ENCODE measurements around the gene ZBTB46. TPM values are rescaled to one million over a fixed set of nuclear protein-coding genes. Genes with fewer than 3 reads are reported as not detected.
A peak's percentile ranks its signal among the peaks of the same experiment; 100 is the strongest.

The ZBTB46 gene
- polyA plus RNA-seq, 3 donors = 0.07 to 2.3 (median 0.37) TPM

- peaks cover 49 to 68% of the 10 kb centered on the region in 2 donors for H3K36me3 Mint-ChIP-seq
- H3K4me3 Mint-ChIP-seq = peak within 1 kb of the TSS; percentile 82 to 88
- peaks cover 23 to 30% of the 10 kb centered on the region in 2 donors for H3K4me1 ChIP-seq (ENCODE audit: control insufficient read depth in 1 of 2, insufficient read depth in 2 of 2, low read length in 2 of 2)
- H3K9me3 ChIP-seq (replicated peaks in 1 of 2; ENCODE audit: control insufficient read depth in 1 of 2, insufficient read depth in 1 of 2, low read length in 2 of 2) = no peaks in the 10 kb centered on the region
- peaks cover 0 to 6% (median 0%) of the 10 kb centered on the region in 7 donors for H3K9me3 Mint-ChIP-seq
- peaks cover 34% of the 10 kb centered on the region for H3K4me1 Mint-ChIP-seq
- H3K27ac ChIP-seq (ENCODE audit: low read depth in 1 of 2, low read length in 2 of 2) = peak within 1 kb of the TSS; percentile 41 to 81
- H3K4me3 ChIP-seq (replicated peaks in 1 of 3; ENCODE audit: low read depth in 2 of 3, low read length in 3 of 3) = peak within 1 kb of the TSS; percentile 35 to 86 (median 71)
- peak within 1 kb of the TSS; percentile 82 for H2AFZ ChIP-seq (ENCODE audit: insufficient read depth, low read depth, low read length, poor library complexity, severe bottlenecking)
- no peak for TF ChIP-seq CTCF (IDR thresholded peaks at IDR 0.05)
- H3K4me2 ChIP-seq (replicated peaks; ENCODE audit: extremely low read depth, low read length, poor library complexity, severe bottlenecking) = peak within 1 kb of the TSS; percentile 97
- peak within 1 kb of the TSS; percentile 85 for H3K9ac ChIP-seq (ENCODE audit: insufficient read depth, low read length, poor library complexity, severe bottlenecking)
- peaks cover 60% of the 10 kb centered on the region for H4K20me1 ChIP-seq (ENCODE audit: insufficient read depth, low read length)
- H3K27me3 Mint-ChIP-seq (ENCODE audit: low read depth in 3 of 3) = peaks cover 0 to 3% (median 0%) of the 10 kb centered on the region in 3 donors
- peak; percentile 83 to 87 (median 86) for DNase-seq
- intact Hi-C loops (cut with micrococcal nuclease) = loop anchor here (2.0 to 5.0 kb wide), 5 partner anchors 21 to 250 kb away; partner anchors contain the start of genes RTEL1 (in 2 of the 2) and UCKL1 (in 1 of the 2)
- peaks cover 72% of the 10 kb centered on the region for H3K79me2 ChIP-seq (ENCODE audit: insufficient read depth, low read length)
- WGBS (ENCODE audit: insufficient coverage) = under 1% methylated on average over 98 of the region's 98 CpGs
- peaks cover 51 to 56% of the 10 kb centered on the region in 2 donors for H3K36me3 ChIP-seq (replicated peaks in 1 of 2; ENCODE audit: control insufficient read depth in 1 of 2, insufficient read depth in 2 of 2, low read length in 2 of 2)
- no peaks in the 10 kb centered on the region for H3K27me3 ChIP-seq (ENCODE audit: control insufficient read depth in 2 of 2, insufficient read depth in 2 of 2, low read length in 2 of 2)
- peak within 1 kb of the TSS; percentile 71 to 89 (median 82) for H3K27ac Mint-ChIP-seq
These were observed 123.3 kb downstream of the ZBTB46 start, which contains the start of the genes ARFRP1 and ZGPAT for GRCh38 chr20:63707558-63708300. Gene ARFRP1 (minus strand): TSS chr20:63707976. CDS start chr20:63707091, 885 bp downstream. Gene ZGPAT (plus strand): TSS chr20:63708039. CDS start chr20:63708581, 542 bp downstream.

- H3K9ac ChIP-seq (ENCODE audit: insufficient read depth, low read length, poor library complexity, severe bottlenecking) = peak overlapping the region; percentile 85
- H3K79me2 ChIP-seq (ENCODE audit: insufficient read depth, low read length) = peaks cover 65% of the 10 kb centered on the region
- peaks cover 23 to 30% of the 10 kb centered on the region in 2 donors for H3K4me1 ChIP-seq (ENCODE audit: control insufficient read depth in 1 of 2, insufficient read depth in 2 of 2, low read length in 2 of 2)
- H3K27me3 Mint-ChIP-seq (ENCODE audit: low read depth in 3 of 3) = peaks cover 0 to 3% (median 0%) of the 10 kb centered on the region in 3 donors
- H3K27ac ChIP-seq (ENCODE audit: low read depth in 1 of 2, low read length in 2 of 2) = peak overlapping the region; percentile 41 to 81
- H4K20me1 ChIP-seq (ENCODE audit: insufficient read depth, low read length) = peaks cover 57% of the 10 kb centered on the region
- H3K4me1 Mint-ChIP-seq = peaks cover 34% of the 10 kb centered on the region
- WGBS (ENCODE audit: insufficient coverage) = 5% methylated on average over 56 of the region's 56 CpGs
- H3K27me3 ChIP-seq (ENCODE audit: control insufficient read depth in 2 of 2, insufficient read depth in 2 of 2, low read length in 2 of 2) = no peaks in the 10 kb centered on the region
- TF ChIP-seq CTCF (IDR thresholded peaks at IDR 0.05) = no peak
- no peaks in the 10 kb centered on the region for H3K9me3 ChIP-seq (replicated peaks in 1 of 2; ENCODE audit: control insufficient read depth in 1 of 2, insufficient read depth in 1 of 2, low read length in 2 of 2)
- peaks cover 0 to under 1% (median 0%) of the 10 kb centered on the region in 7 donors for H3K9me3 Mint-ChIP-seq
- peak overlapping the region; percentile 82 for H2AFZ ChIP-seq (ENCODE audit: insufficient read depth, low read depth, low read length, poor library complexity, severe bottlenecking)
- H3K4me2 ChIP-seq (replicated peaks; ENCODE audit: extremely low read depth, low read length, poor library complexity, severe bottlenecking) = peak overlapping the region; percentile 97
- peaks cover 45 to 49% of the 10 kb centered on the region in 2 donors for H3K36me3 ChIP-seq (replicated peaks in 1 of 2; ENCODE audit: control insufficient read depth in 1 of 2, insufficient read depth in 2 of 2, low read length in 2 of 2)
- peak overlapping the region; percentile 68 to 89 (median 80) for H3K27ac Mint-ChIP-seq
- intact Hi-C loops (cut with micrococcal nuclease) = loop anchor here (2.0 to 5.0 kb wide), 3 partner anchors 20 to 250 kb away; partner anchors contain the start of genes RTEL1 (in 1 of the 2) and UCKL1 (in 1 of the 2)
- H3K36me3 Mint-ChIP-seq = peaks cover 42 to 61% of the 10 kb centered on the region in 2 donors
- peak overlapping the region; percentile 82 to 88 for H3K4me3 Mint-ChIP-seq
- H3K4me3 ChIP-seq (replicated peaks in 1 of 3; ENCODE audit: low read depth in 2 of 3, low read length in 3 of 3) = peak overlapping the region; percentile 35 to 86 (median 55)
- DNase-seq = peak; percentile 20 to 60 (median 50)
These were observed 124.1 kb downstream of the ZBTB46 start for GRCh38 chr20:63706852-63707557.
